Stimulated activated CD8-positive, alpha-beta memory T cell treated with anti-CD3 and anti-CD28 coated beads, Interleukin-7, amount 100 ng/mL, for 48 hours (primary cell): ENCODE measurements around the gene SLC38A3.
A peak's percentile ranks its signal among the peaks of the same experiment; 100 is the strongest.
"Not testable (repeated sequence)": the region's sequence is repeated elsewhere in the genome, so short reads cannot be mapped to it uniquely, and the experiment has no call there.

ENCODE experiments used
- DNase-seq, 2 donors: peaks; one replicate each; pipeline ENCODE4 v3.0.0-alpha.2; 2020; ENCODE audit warnings: low read depth in 1 of 2; ENCODE audit errors: extremely low read depth in 1 of 2

Gene SLC38A3

DNA sequence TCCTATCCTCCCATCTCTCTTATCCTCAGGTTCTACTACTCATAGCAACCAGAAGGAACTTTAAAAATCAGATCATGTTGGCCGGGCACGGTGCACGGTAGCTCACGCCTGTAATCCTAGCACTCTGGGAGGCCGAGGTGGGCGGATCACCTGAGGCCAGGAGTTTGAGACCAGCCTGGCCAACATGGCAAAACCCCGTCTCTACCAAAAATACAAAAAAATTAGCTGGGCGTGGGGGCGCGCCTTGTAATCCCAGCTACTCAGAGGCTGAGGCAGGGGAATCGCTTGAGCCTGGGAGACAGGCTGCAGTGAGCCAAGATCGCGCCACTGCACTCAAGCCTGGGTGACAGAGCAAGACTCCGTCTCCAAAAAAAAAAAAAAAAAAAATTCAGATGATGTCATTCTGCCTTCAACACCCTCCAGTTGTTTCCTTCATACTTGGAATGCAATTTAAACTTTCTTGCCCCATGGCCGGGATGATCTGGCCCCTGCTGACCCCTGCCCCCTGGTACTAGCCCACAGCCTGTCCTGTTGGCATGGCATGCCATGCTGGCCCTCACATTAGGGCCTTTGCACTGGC is 23.2 kb downstream of the SLC38A3 start:
- not testable (repeated sequence) for DNase-seq

- DNase-seq, result no peak
Measured at GRCh38 chr3:50229490-50229889, 24.4 kb downstream of the SLC38A3 start.

GRCh38 chr3:50230104-50230793 is 25.2 kb downstream of the SLC38A3 start:
- DNase-seq, result no peak

- DNase-seq, result no peak
Measured at GRCh38 chr3:50230794-50231125, 25.7 kb downstream of the SLC38A3 start.

GRCh38 chr3:50231581-50231980 is 26.5 kb downstream of the SLC38A3 start:
- no peak for DNase-seq

- DNase-seq, result no peak
Measured at GRCh38 chr3:50232303-50232702, 27.2 kb downstream of the SLC38A3 start.

DNA sequence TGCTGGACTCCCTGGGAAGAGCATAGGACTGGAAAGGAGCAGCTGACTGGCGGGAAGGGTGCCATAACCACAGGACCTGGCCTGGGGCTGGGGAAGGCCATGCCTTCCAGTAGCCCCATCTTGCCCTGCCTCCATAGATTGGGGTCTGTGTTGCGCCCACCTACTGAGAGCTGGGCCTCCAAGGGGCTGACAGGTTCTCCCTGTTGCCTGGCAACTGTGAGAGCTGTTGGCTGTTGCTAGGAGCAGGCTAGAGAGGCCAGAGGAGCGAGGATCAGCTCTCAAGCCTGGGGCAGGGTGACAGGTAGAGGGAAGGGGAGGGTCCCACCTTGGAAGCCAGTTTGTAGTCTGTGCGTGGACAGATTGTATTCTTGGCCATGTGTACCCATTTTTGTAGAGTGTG is 28.1 kb downstream of the SLC38A3 start:
- DNase-seq, result no peak

GRCh38 chr3:50235716-50236483 is 30.8 kb downstream of the SLC38A3 start, which contains the start of gene GNAI2:
GNAI2 (plus strand) TSS chr3:50236204; CDS start chr3:50236336, 132 bp downstream.
- DNase-seq, result peak; percentile 99

GRCh38 chr3:50236484-50237132 is 31.5 kb downstream of the SLC38A3 start:
- DNase-seq, result no peak

DNA sequence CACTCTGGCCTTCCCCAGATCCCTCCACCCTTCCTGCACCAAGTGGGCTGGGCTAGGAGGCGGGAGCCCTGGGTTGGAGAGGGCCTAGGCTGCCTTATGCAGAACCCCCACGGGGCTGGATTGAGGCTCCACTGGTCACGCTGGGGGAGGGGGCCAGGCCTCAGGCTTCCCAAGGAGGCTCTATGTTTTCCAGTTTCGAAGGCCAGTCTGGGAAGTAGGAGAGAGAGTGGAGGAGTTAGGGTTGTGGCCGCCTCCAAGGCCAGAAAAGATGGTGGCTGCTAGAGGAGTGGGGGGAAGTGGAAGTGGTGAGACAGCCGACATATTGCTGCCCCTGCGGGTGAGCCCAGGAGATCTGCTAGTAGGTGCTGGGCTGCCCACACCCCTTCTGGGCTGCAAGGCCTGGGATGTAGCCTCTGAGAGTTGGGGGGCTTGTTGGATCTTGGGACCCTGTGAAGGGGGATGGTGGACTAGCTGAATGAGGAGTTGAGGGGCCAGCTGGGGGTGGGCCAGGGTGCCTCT is 32.1 kb downstream of the SLC38A3 start:
- DNase-seq, result no peak

- DNase-seq, result peak; percentile 73 to 87
Measured at GRCh38 chr3:50237754-50238548, 32.9 kb downstream of the SLC38A3 start.

DNA sequence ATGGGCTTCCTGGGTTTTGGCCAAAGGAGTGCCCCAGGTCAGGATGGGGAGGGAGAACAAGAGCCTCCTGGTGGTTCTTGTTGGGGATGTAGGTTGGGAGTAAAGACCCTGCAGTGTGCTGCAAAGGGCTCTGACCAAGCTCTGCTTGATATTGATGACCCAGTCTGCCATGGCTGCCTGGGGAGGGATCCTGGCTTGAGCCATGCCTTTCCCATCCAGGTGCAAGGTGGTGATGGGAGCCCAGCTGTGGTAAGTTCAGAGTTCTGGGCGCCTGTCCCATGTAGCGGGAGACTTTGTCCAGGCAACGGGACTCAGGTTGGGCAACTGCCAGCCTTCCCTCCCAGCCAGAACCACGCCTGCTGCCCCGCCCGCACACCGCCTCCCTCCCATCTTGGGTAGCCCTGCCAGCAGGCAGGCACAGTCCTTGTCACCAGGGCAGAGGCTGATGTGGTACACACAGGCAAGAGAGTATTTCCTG is 33.5 kb downstream of the SLC38A3 start:
- DNase-seq, result no peak

DNA sequence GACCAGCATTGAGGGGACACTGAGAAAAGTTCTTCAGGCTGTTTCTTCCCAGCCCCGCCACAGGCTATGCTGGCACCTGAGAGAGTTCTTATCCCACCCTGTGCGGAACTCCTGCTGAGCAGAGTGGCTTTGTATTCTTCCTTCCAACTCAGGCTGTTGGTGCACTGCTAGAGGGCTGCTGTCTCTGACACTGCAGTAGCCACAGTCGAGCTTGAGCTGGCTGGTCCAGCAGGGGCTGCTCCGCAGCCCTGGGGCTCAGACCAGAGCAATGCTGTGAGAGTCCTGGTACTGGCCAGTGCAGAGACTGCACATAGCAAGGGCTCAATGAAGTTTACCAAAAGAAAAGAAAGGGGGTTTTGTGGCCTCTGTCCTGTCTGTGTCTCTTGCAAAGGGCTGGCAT is 34.6 kb downstream of the SLC38A3 start:
- DNase-seq, result no peak

DNA sequence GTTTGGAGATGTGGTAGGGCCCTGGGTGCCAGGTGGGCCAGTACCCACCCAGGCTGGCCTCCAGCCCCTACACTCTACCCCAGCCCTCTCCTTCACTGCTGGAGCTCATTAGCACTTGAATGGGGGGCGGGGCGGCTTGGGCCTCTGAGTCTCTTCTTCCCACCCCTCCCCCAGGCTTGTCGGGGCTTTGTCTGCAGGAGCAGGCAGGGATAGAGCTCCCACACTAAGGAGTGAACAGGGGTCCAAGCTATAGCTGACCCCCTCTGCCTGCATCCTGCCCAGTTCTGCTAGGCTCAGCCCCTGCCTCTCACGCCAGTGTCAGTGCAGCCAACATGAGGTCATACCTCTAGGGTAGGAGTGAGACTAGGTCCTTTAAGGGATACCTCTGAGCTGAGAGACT is 36.1 kb downstream of the SLC38A3 start:
- no peak for DNase-seq

- DNase-seq, result no peak
Measured at GRCh38 chr3:50241713-50242380, 36.8 kb downstream of the SLC38A3 start.

DNA sequence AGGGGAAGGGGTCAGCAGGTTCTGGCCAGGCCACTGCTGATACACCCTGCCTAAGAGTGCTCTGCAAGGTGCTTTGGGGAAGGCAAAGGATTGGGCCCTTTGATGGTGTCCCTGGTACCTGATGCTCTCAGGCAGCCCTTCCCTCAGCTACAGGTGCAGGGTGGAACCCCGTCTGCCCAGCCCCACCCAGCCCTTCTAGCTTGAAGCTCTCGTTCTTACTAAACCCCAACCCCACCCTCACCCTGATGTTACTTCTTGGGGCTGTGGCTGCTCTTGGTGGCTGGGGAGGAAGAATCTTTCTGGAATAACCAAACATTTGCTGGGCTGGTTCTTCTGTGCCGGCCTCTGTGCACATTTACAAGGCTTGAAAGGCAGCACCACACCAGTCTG is 37.3 kb downstream of the SLC38A3 start:
- DNase-seq, result no peak

DNA sequence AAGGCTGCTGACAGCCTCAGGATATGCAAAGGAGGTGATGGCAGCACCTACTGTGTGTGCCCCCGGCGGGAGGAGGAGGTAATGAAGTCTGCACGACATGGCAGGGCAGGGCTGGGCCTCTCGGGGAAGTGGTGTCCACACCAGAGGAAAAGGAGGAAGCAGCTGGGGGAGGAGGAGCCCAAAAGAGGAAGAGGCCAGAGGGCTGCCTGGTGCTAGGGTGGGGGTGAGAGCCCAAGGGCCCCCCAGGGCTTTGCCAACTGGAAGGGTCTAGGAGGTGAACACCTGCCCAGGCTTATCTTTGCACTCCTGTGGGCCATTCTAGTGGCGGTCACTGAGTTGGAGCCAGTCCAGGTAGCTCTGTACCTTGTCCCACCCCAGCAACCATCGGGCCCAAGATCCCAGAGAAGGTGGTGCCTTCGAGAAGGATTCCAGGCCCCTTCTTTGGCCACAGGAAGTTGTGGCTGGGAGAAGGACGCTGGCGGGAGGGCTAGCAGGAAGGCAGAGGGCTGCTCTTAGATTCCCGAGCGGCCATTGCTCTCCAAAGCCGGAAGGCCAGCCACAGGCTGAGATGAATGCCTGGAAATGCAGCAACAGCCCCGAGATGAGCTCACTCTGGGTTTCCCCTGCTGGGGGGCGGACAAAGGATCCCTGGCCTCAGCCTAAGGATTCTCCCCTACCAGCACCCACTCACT is 37.9 kb downstream of the SLC38A3 start:
- no peak for DNase-seq

DNA sequence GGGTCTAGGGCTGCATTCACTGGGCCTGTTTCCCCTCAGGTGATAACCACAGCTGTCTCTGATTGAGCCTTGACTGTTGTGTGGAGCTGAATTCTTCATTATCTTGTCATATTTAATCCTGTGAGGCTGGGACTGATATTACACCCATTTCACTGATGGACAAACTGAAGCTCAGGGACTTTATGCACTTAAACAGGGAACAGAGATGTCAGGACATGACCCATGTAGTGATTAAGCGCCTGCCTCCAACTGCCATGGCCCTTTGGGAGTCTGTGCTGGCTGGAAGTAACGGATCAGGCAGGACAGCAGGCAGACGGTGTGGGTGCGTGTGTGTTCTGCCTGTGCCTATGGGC is 38.4 kb downstream of the SLC38A3 start:
- no peak for DNase-seq

GRCh38 chr3:50244813-50245212 is 39.7 kb downstream of the SLC38A3 start:
- not testable (repeated sequence) for DNase-seq
